ENCODE measurements around the gene XDH.

XDH gene

DNA sequence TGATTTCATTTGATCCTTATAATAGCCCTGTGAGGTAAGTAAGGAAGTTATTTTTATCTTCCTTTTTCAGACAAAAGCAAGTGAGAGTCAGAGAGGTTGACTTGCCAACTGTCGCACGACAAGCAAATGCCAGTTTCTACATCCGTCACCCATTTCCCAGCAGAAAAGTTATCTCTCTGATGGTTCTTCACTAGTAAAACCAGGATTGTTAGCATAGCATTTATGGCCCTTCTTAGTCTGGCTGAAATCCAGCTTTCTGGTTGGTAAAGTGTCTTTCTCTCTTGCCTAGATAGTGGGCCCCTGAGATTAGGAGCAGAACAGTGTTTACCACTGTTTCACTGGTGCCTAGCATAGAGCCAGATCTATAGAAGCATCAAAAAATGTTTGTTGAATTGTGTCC is 7.1 kb upstream of the XDH start:
- Histone ChIP-seq H3K4me3 (ENCODE audit: low read depth, low read length) (no peak overlapping the region), H3K36me3 (ENCODE audit: control insufficient read depth, insufficient read depth, low read length) (no peaks in the 10 kb centered on the region), H3K9me3 (ENCODE audit: control insufficient read depth, insufficient read depth, low read length) (no peaks in the 10 kb centered on the region), H3K4me1 (ENCODE audit: control insufficient read depth, insufficient read depth, low read length) (no peaks in the 10 kb centered on the region), H3K27me3 (ENCODE audit: control insufficient read depth, insufficient read depth, low read length) (no peaks in the 10 kb centered on the region), H3K9ac (ENCODE audit: low read depth, low read length) (no peak overlapping the region)

DNA sequence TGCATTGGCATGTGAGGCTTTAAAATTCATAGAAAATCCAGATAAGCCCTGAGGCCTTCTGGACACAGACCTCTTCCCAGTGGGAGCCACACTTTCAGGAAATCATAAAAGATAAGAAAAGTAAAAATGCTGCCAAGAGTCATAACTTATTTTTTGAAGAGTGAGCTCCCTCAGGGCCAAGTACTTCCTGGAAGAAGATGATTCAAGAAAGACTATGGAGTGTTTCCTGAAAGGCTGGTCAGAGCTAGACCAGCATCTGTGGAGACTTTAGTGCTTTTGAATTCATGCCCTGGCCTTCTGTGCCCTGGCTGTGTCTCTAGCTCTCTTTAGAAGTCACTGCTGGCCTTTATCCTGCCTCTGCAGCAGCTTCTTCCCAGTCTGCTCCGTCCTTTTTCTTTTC is 6.4 kb upstream of the XDH start:
- no peaks in the 10 kb centered on the region for H3K27me3 ChIP-seq (ENCODE audit: control insufficient read depth, insufficient read depth, low read length)
- no peak overlapping the region for H3K9ac ChIP-seq (ENCODE audit: low read depth, low read length)
- no peaks in the 10 kb centered on the region for H3K4me1 ChIP-seq (ENCODE audit: control insufficient read depth, insufficient read depth, low read length)
- H3K36me3 ChIP-seq (ENCODE audit: control insufficient read depth, insufficient read depth, low read length) = no peaks in the 10 kb centered on the region
- no peak overlapping the region for H3K4me3 ChIP-seq (ENCODE audit: low read depth, low read length)
- no peaks in the 10 kb centered on the region for H3K9me3 ChIP-seq (ENCODE audit: control insufficient read depth, insufficient read depth, low read length)

DNA sequence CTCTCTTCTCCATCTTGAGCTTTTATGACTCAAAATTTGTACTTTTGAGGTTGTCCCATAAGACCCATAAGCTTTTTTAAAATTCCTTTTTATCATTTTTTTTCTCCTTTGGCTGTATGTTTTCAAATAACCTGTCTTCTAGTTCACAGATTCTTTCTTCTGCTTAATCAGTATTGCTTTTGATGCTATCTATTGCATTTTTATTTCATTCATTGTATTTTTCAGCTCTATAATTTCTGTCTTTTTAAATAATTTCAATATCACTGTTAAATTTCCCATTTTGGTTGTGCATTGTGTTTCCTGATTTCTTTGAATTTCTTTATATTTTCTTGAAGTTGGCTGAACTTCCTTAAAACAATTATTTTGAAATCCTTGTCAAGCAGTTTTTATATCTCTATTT is 4.8 kb upstream of the XDH start:
- H3K27me3 ChIP-seq (ENCODE audit: control insufficient read depth, insufficient read depth, low read length) = no peaks in the 10 kb centered on the region
- H3K4me1 ChIP-seq (ENCODE audit: control insufficient read depth, insufficient read depth, low read length) = no peaks in the 10 kb centered on the region
- H3K36me3 ChIP-seq (ENCODE audit: control insufficient read depth, insufficient read depth, low read length) = no peaks in the 10 kb centered on the region
- H3K4me3 ChIP-seq (ENCODE audit: low read depth, low read length) = no peak overlapping the region
- H3K9me3 ChIP-seq (ENCODE audit: control insufficient read depth, insufficient read depth, low read length) = no peaks in the 10 kb centered on the region
- no peak overlapping the region for H3K9ac ChIP-seq (ENCODE audit: low read depth, low read length)

DNA sequence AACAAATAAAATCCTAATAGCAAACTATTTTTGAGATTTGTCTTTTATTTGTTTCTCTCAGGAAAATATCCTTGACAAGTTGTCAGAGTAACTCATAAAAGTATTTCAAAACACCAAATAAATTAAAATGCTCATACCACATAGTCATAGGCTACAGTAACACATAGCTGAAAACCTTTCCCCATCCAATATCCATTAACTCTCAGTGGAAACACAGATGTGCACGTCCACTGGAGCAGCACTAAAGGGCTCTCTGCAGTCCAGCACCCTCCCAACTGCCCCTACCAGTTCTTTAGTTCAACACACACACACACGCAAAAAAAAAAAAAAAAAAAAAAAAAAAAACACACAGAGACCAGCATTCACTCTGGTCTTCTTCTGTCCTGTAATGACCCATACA is 879 bp upstream of the XDH start:
- no peak overlapping the region for H3K9ac ChIP-seq (ENCODE audit: low read depth, low read length)
- H3K27me3 ChIP-seq (ENCODE audit: control insufficient read depth, insufficient read depth, low read length) = no peaks in the 10 kb centered on the region
- H3K9me3 ChIP-seq (ENCODE audit: control insufficient read depth, insufficient read depth, low read length) = no peaks in the 10 kb centered on the region
- no peaks in the 10 kb centered on the region for H3K36me3 ChIP-seq (ENCODE audit: control insufficient read depth, insufficient read depth, low read length)
- no peaks in the 10 kb centered on the region for H3K4me1 ChIP-seq (ENCODE audit: control insufficient read depth, insufficient read depth, low read length)
- H3K4me3 ChIP-seq (ENCODE audit: low read depth, low read length) = no peak overlapping the region

DNA sequence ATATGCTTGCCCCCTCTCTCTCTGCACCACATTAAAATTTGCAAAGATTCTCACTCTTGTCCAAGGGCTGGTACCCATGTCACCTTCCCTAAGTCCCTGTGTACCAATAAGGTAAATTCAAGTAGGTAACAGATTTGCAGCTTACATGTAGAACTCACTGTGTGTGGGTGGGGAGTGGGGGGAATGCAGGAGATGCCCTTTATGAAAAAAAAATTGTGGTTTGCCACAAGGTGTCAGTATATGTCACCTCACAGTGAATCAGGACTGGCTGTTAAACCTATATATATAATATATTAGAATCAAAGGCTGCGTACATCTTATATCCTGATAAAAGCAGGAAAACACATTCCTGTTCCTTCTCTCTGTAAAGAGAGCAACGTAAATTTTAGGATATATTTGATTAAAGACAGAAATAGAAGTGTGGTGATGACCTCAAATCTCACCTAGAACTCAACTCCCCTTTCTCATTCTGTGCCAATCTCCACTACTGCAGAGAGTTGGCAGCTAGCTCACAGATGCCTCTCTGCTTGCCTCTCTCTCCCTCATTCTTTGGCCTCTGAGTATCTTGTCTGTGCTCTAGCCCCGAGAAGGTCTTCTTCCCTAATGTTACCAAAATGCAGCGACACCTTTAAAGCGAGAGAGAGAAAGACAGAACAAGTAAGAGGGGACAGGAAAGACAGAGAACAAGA is 536 bp downstream of the XDH start:
- no peaks in the 10 kb centered on the region for H3K27me3 ChIP-seq (ENCODE audit: control insufficient read depth, insufficient read depth, low read length)
- no peaks in the 10 kb centered on the region for H3K9me3 ChIP-seq (ENCODE audit: control insufficient read depth, insufficient read depth, low read length)
- H3K4me1 ChIP-seq (ENCODE audit: control insufficient read depth, insufficient read depth, low read length) = no peaks in the 10 kb centered on the region
- H3K4me3 ChIP-seq (ENCODE audit: low read depth, low read length) = no peak overlapping the region
- no peaks in the 10 kb centered on the region for H3K36me3 ChIP-seq (ENCODE audit: control insufficient read depth, insufficient read depth, low read length)
- no peak overlapping the region for H3K9ac ChIP-seq (ENCODE audit: low read depth, low read length)

DNA sequence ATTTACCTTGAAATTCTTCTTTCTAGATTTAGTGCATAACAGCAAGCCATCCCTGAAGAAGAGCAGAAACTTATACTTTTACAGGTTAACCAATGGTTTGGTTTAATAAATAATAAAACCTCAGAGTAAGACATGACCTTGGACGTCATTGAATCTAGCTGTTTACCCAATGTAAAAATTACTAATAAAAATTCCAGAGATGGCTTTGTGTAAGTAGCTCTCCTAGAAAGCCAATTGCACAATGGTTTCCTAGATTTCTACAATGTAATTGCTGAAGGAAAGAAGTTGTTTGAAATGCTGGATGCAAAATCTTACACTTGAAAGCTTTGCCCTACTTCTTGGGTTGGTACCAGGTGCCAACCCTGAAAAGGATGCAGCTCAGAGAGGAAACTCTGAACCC is 1.5 kb downstream of the XDH start:
- H3K9ac ChIP-seq (ENCODE audit: low read depth, low read length) = no peak overlapping the region
- no peak overlapping the region for H3K4me3 ChIP-seq (ENCODE audit: low read depth, low read length)

DNA sequence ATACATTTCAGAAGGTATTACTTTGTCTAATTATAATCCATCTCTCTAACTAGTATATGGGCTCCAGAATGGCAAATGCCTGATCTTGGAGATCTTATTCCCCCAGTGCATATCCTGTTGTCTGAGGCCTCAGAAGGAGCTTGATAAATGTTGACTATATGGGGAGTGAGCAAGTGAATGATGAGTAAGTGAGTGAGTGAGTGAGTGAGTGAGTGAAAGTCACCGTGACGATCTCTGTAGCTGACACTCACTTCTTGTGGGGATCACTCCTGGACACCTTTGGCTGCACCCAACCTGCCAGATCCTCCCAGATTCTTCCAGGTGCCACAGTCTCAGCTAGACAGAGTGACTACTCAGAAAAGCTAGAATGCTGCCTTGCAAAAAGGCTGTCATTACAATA is 2.8 kb downstream of the XDH start:
- Histone ChIP-seq H3K27me3 (ENCODE audit: control insufficient read depth, insufficient read depth, low read length) (no peaks in the 10 kb centered on the region), H3K36me3 (ENCODE audit: control insufficient read depth, insufficient read depth, low read length) (no peaks in the 10 kb centered on the region), H3K4me1 (ENCODE audit: control insufficient read depth, insufficient read depth, low read length) (no peaks in the 10 kb centered on the region), H3K9me3 (ENCODE audit: control insufficient read depth, insufficient read depth, low read length) (no peaks in the 10 kb centered on the region), H3K9ac (ENCODE audit: low read depth, low read length) (no peak overlapping the region), H3K4me3 (ENCODE audit: low read depth, low read length) (no peak overlapping the region)

More for the DNA sequence above, 1.5 kb downstream of the XDH start:
- H3K36me3 ChIP-seq (ENCODE audit: control insufficient read depth, insufficient read depth, low read length) = no peaks in the 10 kb centered on the region
- H3K4me1 ChIP-seq (ENCODE audit: control insufficient read depth, insufficient read depth, low read length) = no peaks in the 10 kb centered on the region
- no peaks in the 10 kb centered on the region for H3K27me3 ChIP-seq (ENCODE audit: control insufficient read depth, insufficient read depth, low read length)
- H3K9me3 ChIP-seq (ENCODE audit: control insufficient read depth, insufficient read depth, low read length) = no peaks in the 10 kb centered on the region

DNA sequence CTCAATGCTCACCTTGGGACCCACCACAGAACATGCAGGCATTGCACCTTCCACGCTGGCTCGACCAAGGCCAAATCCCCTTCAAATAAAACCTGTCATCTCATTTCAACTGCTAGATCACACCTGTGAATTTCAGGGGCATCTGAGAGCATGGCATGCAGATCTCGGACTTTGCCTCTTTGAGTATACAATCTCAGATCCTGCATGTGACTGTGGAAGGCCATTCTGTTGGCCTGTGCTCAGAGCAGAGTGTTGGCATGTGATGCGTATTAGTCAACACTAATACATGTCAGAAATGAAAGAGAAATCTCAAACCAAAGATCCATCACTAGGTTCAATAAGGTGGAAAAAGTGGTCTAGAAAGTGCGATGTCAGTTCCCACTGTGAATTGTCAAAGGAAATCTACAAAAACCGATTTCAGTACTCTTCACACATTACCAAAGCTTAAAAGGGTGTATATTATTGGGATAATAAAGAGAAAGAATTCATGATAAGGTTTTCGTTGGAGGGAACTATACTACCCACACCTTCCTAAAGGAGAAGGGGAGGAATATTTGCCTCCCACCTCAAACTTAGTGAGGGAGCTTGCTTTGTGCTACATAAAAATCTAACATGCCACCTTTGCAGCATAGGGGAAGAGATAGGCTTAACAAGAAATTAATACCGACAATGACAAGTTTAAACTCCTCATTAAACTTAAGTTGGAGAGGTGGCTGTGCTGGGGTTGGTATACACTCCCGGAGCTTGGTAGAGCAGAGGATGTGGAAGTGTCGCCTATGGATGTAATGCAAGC is 7.8 kb downstream of the XDH start:
- Histone ChIP-seq H3K4me3 (ENCODE audit: low read depth, low read length) (no peak overlapping the region), H3K9ac (ENCODE audit: low read depth, low read length) (no peak overlapping the region)

DNA sequence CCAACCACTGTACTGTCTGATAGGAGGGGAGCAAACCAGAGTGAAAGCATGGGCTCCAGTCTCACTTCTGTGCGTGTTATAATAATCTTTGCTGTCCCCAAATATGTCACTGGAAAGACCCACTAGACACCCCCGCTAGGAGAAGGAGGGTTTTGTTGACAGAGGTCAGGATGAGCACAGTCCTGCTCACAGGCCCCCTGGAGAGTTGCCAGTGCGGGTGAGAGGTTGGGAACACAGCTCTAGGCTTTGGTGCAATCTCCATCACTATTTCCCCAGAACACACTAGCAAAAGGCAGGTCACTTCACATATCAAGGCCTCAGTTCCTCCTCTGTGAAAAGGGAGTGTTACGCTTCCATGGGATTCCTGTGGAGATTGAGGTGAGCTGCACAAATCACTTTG is 9.7 kb downstream of the XDH start:
- Histone ChIP-seq H3K4me3 (ENCODE audit: low read depth, low read length) (no peak overlapping the region), H3K4me1 (ENCODE audit: control insufficient read depth, insufficient read depth, low read length) (peaks cover 2% of the 10 kb centered on the region), H3K9ac (ENCODE audit: low read depth, low read length) (no peak overlapping the region), H3K36me3 (ENCODE audit: control insufficient read depth, insufficient read depth, low read length) (no peaks in the 10 kb centered on the region), H3K9me3 (ENCODE audit: control insufficient read depth, insufficient read depth, low read length) (no peaks in the 10 kb centered on the region), H3K27me3 (ENCODE audit: control insufficient read depth, insufficient read depth, low read length) (no peaks in the 10 kb centered on the region)

More for the DNA sequence above, 7.8 kb downstream of the XDH start:
- H3K4me1 ChIP-seq (ENCODE audit: control insufficient read depth, insufficient read depth, low read length) = peaks cover 2% of the 10 kb centered on the region
- no peaks in the 10 kb centered on the region for H3K9me3 ChIP-seq (ENCODE audit: control insufficient read depth, insufficient read depth, low read length)
- H3K27me3 ChIP-seq (ENCODE audit: control insufficient read depth, insufficient read depth, low read length) = no peaks in the 10 kb centered on the region
- no peaks in the 10 kb centered on the region for H3K36me3 ChIP-seq (ENCODE audit: control insufficient read depth, insufficient read depth, low read length)

DNA sequence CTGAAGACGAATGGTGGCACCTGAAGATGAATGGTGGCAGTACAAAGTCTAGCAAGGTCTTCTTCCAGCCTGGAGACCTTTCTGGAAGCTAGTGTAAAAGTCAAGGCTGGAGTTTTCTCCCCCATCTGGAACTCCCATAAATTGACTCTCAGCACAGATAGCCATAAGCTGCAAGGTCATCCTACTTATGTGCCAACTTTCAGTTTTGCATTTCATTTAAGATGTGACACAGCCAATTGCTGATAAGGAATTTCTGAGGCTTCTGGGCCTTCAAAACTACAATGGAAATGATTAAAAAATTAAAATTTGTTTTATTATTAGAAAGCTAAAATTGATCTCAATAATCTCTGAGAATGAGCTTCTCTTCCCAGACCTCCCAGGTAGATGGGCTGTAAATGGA is 10.2 kb downstream of the XDH start:
- H3K9me3 ChIP-seq (ENCODE audit: control insufficient read depth, insufficient read depth, low read length) = no peaks in the 10 kb centered on the region
- H3K36me3 ChIP-seq (ENCODE audit: control insufficient read depth, insufficient read depth, low read length) = no peaks in the 10 kb centered on the region
- no peaks in the 10 kb centered on the region for H3K27me3 ChIP-seq (ENCODE audit: control insufficient read depth, insufficient read depth, low read length)
- no peak overlapping the region for H3K4me3 ChIP-seq (ENCODE audit: low read depth, low read length)
- peaks cover 2% of the 10 kb centered on the region for H3K4me1 ChIP-seq (ENCODE audit: control insufficient read depth, insufficient read depth, low read length)
- no peak overlapping the region for H3K9ac ChIP-seq (ENCODE audit: low read depth, low read length)

DNA sequence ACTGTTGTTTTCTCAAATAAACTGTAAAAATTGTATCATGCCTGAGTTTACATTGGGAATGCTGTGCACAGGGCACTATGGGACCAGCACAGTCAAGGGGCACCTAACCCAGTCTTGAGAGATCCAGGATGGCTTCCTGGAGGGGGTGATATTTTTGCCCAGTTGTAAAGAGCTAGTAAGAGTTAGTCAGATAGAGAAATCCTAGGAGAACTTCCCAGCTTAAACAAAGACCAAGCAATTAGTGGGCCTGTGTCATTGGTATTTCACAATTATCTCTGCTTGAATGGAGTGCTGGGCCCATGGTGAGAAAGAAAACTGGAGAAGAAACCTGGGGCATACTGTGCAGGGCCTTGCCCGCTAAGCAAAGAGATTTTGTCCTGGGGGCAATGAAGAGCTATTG is 12.2 kb downstream of the XDH start:
- Histone ChIP-seq H3K4me3 (ENCODE audit: low read depth, low read length) (no peak overlapping the region), H3K9ac (ENCODE audit: low read depth, low read length) (no peak overlapping the region), H3K9me3 (ENCODE audit: control insufficient read depth, insufficient read depth, low read length) (no peaks in the 10 kb centered on the region), H3K27me3 (ENCODE audit: control insufficient read depth, insufficient read depth, low read length) (no peaks in the 10 kb centered on the region), H3K36me3 (ENCODE audit: control insufficient read depth, insufficient read depth, low read length) (no peaks in the 10 kb centered on the region), H3K4me1 (ENCODE audit: control insufficient read depth, insufficient read depth, low read length) (peaks cover 2% of the 10 kb centered on the region)

DNA sequence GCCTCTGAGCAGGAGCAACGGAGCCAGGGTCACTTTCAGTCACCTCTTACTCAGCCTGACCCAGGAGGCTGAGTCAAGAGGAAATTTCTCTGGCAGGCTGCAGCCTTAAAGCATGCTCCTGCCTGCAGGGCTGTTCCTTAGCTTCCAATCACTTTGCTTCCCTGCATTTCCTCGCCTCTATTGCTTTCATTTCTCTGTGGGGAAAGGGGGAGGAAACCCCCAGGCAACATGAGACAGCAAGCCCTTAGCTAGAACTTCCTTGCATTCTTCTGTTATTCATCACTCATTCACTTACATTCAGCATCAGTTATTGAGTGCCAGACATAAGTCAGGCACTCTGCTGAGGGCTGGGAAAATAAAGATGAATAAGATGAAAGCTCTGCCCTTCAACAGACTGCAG is 13.0 kb downstream of the XDH start:
- Histone ChIP-seq H3K36me3 (ENCODE audit: control insufficient read depth, insufficient read depth, low read length) (no peaks in the 10 kb centered on the region), H3K9ac (ENCODE audit: low read depth, low read length) (no peak overlapping the region), H3K9me3 (ENCODE audit: control insufficient read depth, insufficient read depth, low read length) (no peaks in the 10 kb centered on the region), H3K4me1 (ENCODE audit: control insufficient read depth, insufficient read depth, low read length) (peaks cover 2% of the 10 kb centered on the region), H3K4me3 (ENCODE audit: low read depth, low read length) (no peak overlapping the region), H3K27me3 (ENCODE audit: control insufficient read depth, insufficient read depth, low read length) (no peaks in the 10 kb centered on the region)
